A549 (cell line): ENCODE results near the gene MAF.

Source experiments
- CEBPB ChIP-seq, 2 experiments: fragments of >200 bp in 1 of 2; sonication (Bioruptor Twin) in 1 of 2; formaldehyde crosslinking in 1 of 2; IDR thresholded peaks; 2 replicates each; pipeline ENCODE4 v1.6.1; 2012 to 2016
- CTCF ChIP-seq: fragments of >200 bp; sonication (Bioruptor Twin); formaldehyde crosslinking; IDR thresholded peaks from 3 replicates; pipeline ENCODE4 v1.5.1; 2016
- EP300 ChIP-seq, 2 experiments: fragments of >200 bp; sonication (Bioruptor Twin); formaldehyde crosslinking; IDR thresholded peaks; 2 replicates in 1 of 2; 3 replicates in 1 of 2; pipeline ENCODE4 v1.6.1; 2016 to 2017
- POLR2A ChIP-seq: IDR thresholded peaks from 2 replicates; pipeline ENCODE4 v1.6.1; 2012; ENCODE audit warnings: mild to moderate bottlenecking, low read length
- POLR2AphosphoS2 ChIP-seq: conservative IDR thresholded peaks from 2 replicates; pipeline ENCODE4 v1.6.1; 2012; ENCODE audit warnings: low read length, improper control_type of control experiment, inconsistent platforms

GRCh38 chr16:79592186-79592585, 8.4 kb downstream of the MAF start:
- TF ChIP-seq POLR2A (no peak), CTCF (no peak), POLR2AphosphoS2 (no peak), CEBPB (IDR thresholded peaks at IDR 0.05) (no peak), EP300 (IDR thresholded peaks at IDR 0.05) (no peak)
